Neural cell (in vitro differentiated cells): ENCODE results near the gene CCDC12.

Source experiments
- CTCF ChIP-seq: fragments of 450-650 bp; IDR thresholded peaks from 2 replicates; pipeline ENCODE4 v1.5.1; 2014; ENCODE audit warnings: antibody characterized with exemption, mild to moderate bottlenecking, moderate library complexity; ENCODE audit not compliant: poor library complexity, severe bottlenecking
- EP300 ChIP-seq: fragments of 450-650 bp; conservative IDR thresholded peaks from 2 replicates; pipeline ENCODE4 v1.6.1; 2014; ENCODE audit warnings: antibody characterized with exemption, mild to moderate bottlenecking, moderate library complexity; ENCODE audit not compliant: poor library complexity, severe bottlenecking
- EZH2 ChIP-seq: fragments of 200-600, 300-800 bp; shearing (Covaris generic), sonication (generic); IDR thresholded peaks from 2 replicates; pipeline ENCODE4 v1.6.1; 2014; ENCODE audit warnings: antibody characterized with exemption, low read length, borderline replicate concordance, mild to moderate bottlenecking; ENCODE audit not compliant: insufficient read depth, poor library complexity, severe bottlenecking
- POLR2AphosphoS5 ChIP-seq: IDR thresholded peaks from 2 replicates; pipeline ENCODE4 v1.6.1; 2012
- RAD21 ChIP-seq: fragments of 450-650 bp; conservative IDR thresholded peaks from 2 replicates; pipeline ENCODE4 v1.6.1; 2014; ENCODE audit warnings: antibody characterized with exemption, mild to moderate bottlenecking, moderate library complexity
- REST ChIP-seq: IDR thresholded peaks from 2 replicates; pipeline ENCODE4 v1.6.1; 2012; ENCODE audit warnings: borderline replicate concordance
- SMC3 ChIP-seq: fragments of 450-650 bp; conservative IDR thresholded peaks from 2 replicates; pipeline ENCODE4 v1.6.1; 2014; ENCODE audit warnings: antibody characterized with exemption, mild to moderate bottlenecking, moderate library complexity; ENCODE audit not compliant: poor library complexity
- TAF1 ChIP-seq: IDR thresholded peaks from 2 replicates; pipeline ENCODE4 v1.6.1; 2012; ENCODE audit warnings: low read depth

- TF ChIP-seq EZH2 = no peak
- no peak for TF ChIP-seq CTCF
- no peak for TF ChIP-seq TAF1
- TF ChIP-seq RAD21 = no peak
- no peak for TF ChIP-seq POLR2AphosphoS5
- TF ChIP-seq EP300 = no peak
- TF ChIP-seq REST = no peak
- no peak for TF ChIP-seq SMC3
These were observed 43.3 kb downstream of the CCDC12 start for GRCh38 chr3:46933261-46933660.
